Kidney (tissue), 14 donors: ENCODE measurements around the gene LILRA5. TPM values are rescaled to one million over a fixed set of nuclear protein-coding genes. Genes with fewer than 3 reads are reported as not detected.

Experiments
- DNase-seq, 5 donors: peaks; one replicate each; pipeline ENCODE4 v3.0.0-alpha.2; 2013 to 2020
- FAIRE-seq: peaks from 2 replicates; lab custom pipeline; 2012; peaks lifted over from hg19 to GRCh38; lab: Jason Lieb, UNC
- H3K27ac ChIP-seq, 2 donors: one replicate each; pipeline ENCODE4 v1.7.0; 2013; ENCODE audit warnings: low read depth in 2 of 2, low read length in 2 of 2, inconsistent platforms in 1 of 2
- H3K27me3 ChIP-seq: one replicate; pipeline ENCODE4 v1.7.1; 2013; ENCODE audit warnings: low read length, inconsistent platforms; ENCODE audit not compliant: control insufficient read depth, insufficient read depth
- H3K36me3 ChIP-seq, 3 donors: one replicate each; pipeline versions ENCODE4 v1.7.0 to v1.7.1; 2013; ENCODE audit warnings: low read length in 3 of 3, control low read depth in 1 of 3, inconsistent platforms in 1 of 3; ENCODE audit not compliant: insufficient read depth in 3 of 3, control insufficient read depth in 2 of 3
- H3K4me1 ChIP-seq, 3 donors: one replicate each; pipeline versions ENCODE4 v1.7.0 to v1.7.1; 2013; ENCODE audit warnings: low read length in 3 of 3, inconsistent platforms in 1 of 3, low read depth in 1 of 3; ENCODE audit not compliant: control insufficient read depth in 2 of 3, insufficient read depth in 2 of 3
- H3K4me3 ChIP-seq, 3 donors: one replicate each; pipeline versions ENCODE4 v1.7.0 to v1.8.1; 2013; ENCODE audit warnings: low read length in 3 of 3, control low read depth in 1 of 3, inconsistent platforms in 1 of 3
- H3K9ac ChIP-seq, 3 donors: one replicate each; pipeline versions ENCODE4 v1.7.0 to v1.7.1; 2013; ENCODE audit warnings: low read length in 3 of 3, control low read depth in 1 of 3, inconsistent platforms in 1 of 3
- H3K9me3 ChIP-seq, 3 donors: one replicate each; pipeline versions ENCODE4 v1.7.0 to v1.7.1; 2013; ENCODE audit warnings: low read length in 3 of 3, control low read depth in 1 of 3, inconsistent platforms in 1 of 3; ENCODE audit not compliant: control insufficient read depth in 2 of 3, insufficient read depth in 1 of 3
- CTCF ChIP-seq: IDR thresholded peaks from 3 replicates; pipeline ENCODE4 v1.5.1; 2012; ENCODE audit warnings: mild to moderate bottlenecking, moderate library complexity, borderline replicate concordance; ENCODE audit not compliant: insufficient read depth; ENCODE audit errors: extremely low read depth
- intact Hi-C: fragments of 100-400 bp; cut with DNase I; formaldehyde crosslinking; loops from one replicate; pipeline ENCODE4 v1.11.1; 2022
- polyA plus RNA-seq: library from polyadenylated mRNA; stranded (reverse); fragments of 350-450 nt; fragmentation: Illumina TruSeq; extraction: RNeasy Lipid Tissue Mini Kit (QIAGEN cat#74804); gene quantifications from one replicate; pipeline ENCODE4 v1.2.3, GENCODE V29; 2014; ENCODE audit warnings: low read depth, low replicate concordance; ENCODE audit not compliant: insufficient read depth
- total RNA-seq: library from RNA; stranded (reverse); fragmentation: NEBNext Ultra II Directional; extraction: Animal tissue kit (Norgen Biotek cat#: 25700); gene quantifications from one replicate; pipeline ENCODE4 v1.2.1, GENCODE V29; 2021
- donor health status: control.
- donor health status: control.
- donor health status: control.
- donor health status: control.
- donor health status: control.
- donor health status: DM: yes; HTN: yes; CAD: no.
- donor health status: Normal renal cell carcinoma (clear cell type).

The LILRA5 gene
- total and polyA plus RNA-seq, 2 donors from 2014 or later, result 1.4 to 5.9 TPM

GRCh38 chr19:54352041-54352440 is 39.1 kb upstream of the LILRA5 start:
- no peak overlapping the region for H3K9ac ChIP-seq
- no peak overlapping the region for H3K27ac ChIP-seq
- H3K36me3 ChIP-seq, result no peaks in the 10 kb centered on the region
- H3K4me1 ChIP-seq, result no peaks in the 10 kb centered on the region
- H3K4me3 ChIP-seq, result no peak overlapping the region
- DNase-seq, result peak in 1 of 5 donors; percentile 34
- no peak for TF ChIP-seq CTCF
- intact Hi-C loops, result no loop called here
- H3K27me3 ChIP-seq, result peaks cover 3% of the 10 kb centered on the region
- H3K9me3 ChIP-seq, result no peaks in the 10 kb centered on the region
- no peak for FAIRE-seq

GRCh38 chr19:54351474-54351873 is 38.5 kb upstream of the LILRA5 start:
- H3K27ac ChIP-seq, result no peak overlapping the region
- no peaks in the 10 kb centered on the region for H3K4me1 ChIP-seq
- FAIRE-seq (no peak), DNase-seq (no peak)
- H3K36me3 ChIP-seq, result no peaks in the 10 kb centered on the region
- H3K9ac ChIP-seq, result no peak overlapping the region
- H3K9me3 ChIP-seq, result no peaks in the 10 kb centered on the region
- no peak overlapping the region for H3K4me3 ChIP-seq
- no peak for TF ChIP-seq CTCF
- peaks cover 3% of the 10 kb centered on the region for H3K27me3 ChIP-seq
- intact Hi-C loops, result no loop called here

GRCh38 chr19:54345938-54346386 is 33.0 kb upstream of the LILRA5 start:
- Histone ChIP-seq H3K27ac (no peak overlapping the region), H3K27me3 (peaks cover 3% of the 10 kb centered on the region), H3K4me1 (no peaks in the 10 kb centered on the region), H3K4me3 (no peak overlapping the region), H3K9ac (no peak overlapping the region), H3K36me3 (no peaks in the 10 kb centered on the region), H3K9me3 (no peaks in the 10 kb centered on the region)
- TF ChIP-seq CTCF, result no peak
- no peak for DNase-seq
- intact Hi-C loops, result no loop called here
- no peak for FAIRE-seq

GRCh38 chr19:54343868-54344267 is 30.9 kb upstream of the LILRA5 start:
- no peak for TF ChIP-seq CTCF
- no peak overlapping the region for H3K9ac ChIP-seq
- no peaks in the 10 kb centered on the region for H3K27me3 ChIP-seq
- intact Hi-C loops, result no loop called here
- FAIRE-seq, result no peak
- H3K27ac ChIP-seq, result no peak overlapping the region
- no peak for DNase-seq
- no peaks in the 10 kb centered on the region for H3K36me3 ChIP-seq
- H3K4me3 ChIP-seq, result no peak overlapping the region
- H3K9me3 ChIP-seq, result no peaks in the 10 kb centered on the region
- H3K4me1 ChIP-seq, result no peaks in the 10 kb centered on the region
